ENCODE results near the gene AP3B1.

- TF ChIP-seq CTCF (IDR thresholded peaks at IDR 0.05) (no peak), POLR2A (IDR thresholded peaks at IDR 0.05) (no peak)
Observed at GRCh38 chr5:78108564-78108963, 185.9 kb downstream of the AP3B1 start.
